22Rv1 (cell line): Measurements from ENCODE around the gene IL1F10.

Experiments used
- CTCF ChIP-seq: fragments of 450-650 bp; IDR thresholded peaks from 2 replicates; pipeline ENCODE4 v1.5.1; 2017; ENCODE audit warnings: mild to moderate bottlenecking
- ZFX ChIP-seq: fragments of 450-650 bp; IDR thresholded peaks from 2 replicates; pipeline ENCODE4 v1.6.1; 2017; ENCODE audit warnings: antibody characterized with exemption, borderline replicate concordance

- TF ChIP-seq CTCF (no peak), ZFX (no peak)
Observed at GRCh38 chr2:113111823-113112287, 44.1 kb downstream of the IL1F10 start.
